ENCODE measurements around the gene KCNQ1OT1.

Gene KCNQ1OT1

DNA sequence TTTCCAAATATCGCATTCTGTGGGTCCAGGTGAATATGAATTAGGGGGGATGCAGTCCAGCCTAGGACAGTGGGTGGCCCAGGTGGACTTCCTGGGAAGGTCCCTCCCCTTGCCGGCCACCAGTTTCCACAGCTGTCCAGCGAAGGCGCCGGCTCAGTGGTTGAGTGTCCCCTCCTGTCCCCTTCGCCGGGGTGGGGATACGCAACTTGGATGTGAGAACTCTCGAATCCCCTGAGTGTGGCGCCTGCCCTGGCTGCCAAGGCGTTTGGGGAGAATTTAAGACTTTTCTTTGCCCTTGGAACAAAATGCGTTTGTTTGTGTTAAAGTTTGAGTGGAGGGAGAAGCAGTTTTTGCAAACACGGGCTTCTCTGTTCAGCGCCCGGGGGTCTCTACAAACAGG, 123.7 kb downstream of the KCNQ1OT1 start:
- H3K79me2 ChIP-seq (ENCODE audit: insufficient read depth, low read length): no peaks in the 10 kb centered on the region
- no peaks in the 10 kb centered on the region for H3K27me3 ChIP-seq (ENCODE audit: insufficient read depth, low read length)
- no peak overlapping the region for H3K4me3 ChIP-seq (ENCODE audit: low read depth, low read length, poor library complexity, severe bottlenecking)
- no peak overlapping the region for H2AFZ ChIP-seq (ENCODE audit: low read length)
- TF ChIP-seq EZH2 (IDR thresholded peaks at IDR 0.05; ENCODE audit: borderline replicate concordance, low read length): no peak
- TF ChIP-seq, protein P1, sequence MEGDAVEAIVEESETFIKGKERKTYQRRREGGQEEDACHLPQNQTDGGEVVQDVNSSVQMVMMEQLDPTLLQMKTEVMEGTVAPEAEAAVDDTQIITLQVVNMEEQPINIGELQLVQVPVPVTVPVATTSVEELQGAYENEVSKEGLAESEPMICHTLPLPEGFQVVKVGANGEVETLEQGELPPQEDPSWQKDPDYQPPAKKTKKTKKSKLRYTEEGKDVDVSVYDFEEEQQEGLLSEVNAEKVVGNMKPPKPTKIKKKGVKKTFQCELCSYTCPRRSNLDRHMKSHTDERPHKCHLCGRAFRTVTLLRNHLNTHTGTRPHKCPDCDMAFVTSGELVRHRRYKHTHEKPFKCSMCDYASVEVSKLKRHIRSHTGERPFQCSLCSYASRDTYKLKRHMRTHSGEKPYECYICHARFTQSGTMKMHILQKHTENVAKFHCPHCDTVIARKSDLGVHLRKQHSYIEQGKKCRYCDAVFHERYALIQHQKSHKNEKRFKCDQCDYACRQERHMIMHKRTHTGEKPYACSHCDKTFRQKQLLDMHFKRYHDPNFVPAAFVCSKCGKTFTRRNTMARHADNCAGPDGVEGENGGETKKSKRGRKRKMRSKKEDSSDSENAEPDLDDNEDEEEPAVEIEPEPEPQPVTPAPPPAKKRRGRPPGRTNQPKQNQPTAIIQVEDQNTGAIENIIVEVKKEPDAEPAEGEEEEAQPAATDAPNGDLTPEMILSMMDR (IDR thresholded peaks at IDR 0.05; ENCODE audit: low read length): no peak
- no peak overlapping the region for H3K27ac ChIP-seq (ENCODE audit: low read depth, low read length, poor library complexity, severe bottlenecking)
- no peaks in the 10 kb centered on the region for H4K20me1 ChIP-seq (ENCODE audit: insufficient read depth, low read length)
- H3K9me2 ChIP-seq (ENCODE audit: low read depth, low read length): no peaks in the 10 kb centered on the region
- H3F3A ChIP-seq (ENCODE audit: insufficient read depth, low read length): no peaks in the 10 kb centered on the region
- H3K36me3 ChIP-seq (ENCODE audit: insufficient read depth, low read length): no peaks in the 10 kb centered on the region
- no peaks in the 10 kb centered on the region for H3K4me1 ChIP-seq (ENCODE audit: insufficient read depth, low read length, severe bottlenecking)
- no peak overlapping the region for H3K4me2 ChIP-seq (ENCODE audit: low read length)
- no peak overlapping the region for H3K9ac ChIP-seq (ENCODE audit: low read length)
- H3K9me3 ChIP-seq (ENCODE audit: low read length): no peaks in the 10 kb centered on the region

DNA sequence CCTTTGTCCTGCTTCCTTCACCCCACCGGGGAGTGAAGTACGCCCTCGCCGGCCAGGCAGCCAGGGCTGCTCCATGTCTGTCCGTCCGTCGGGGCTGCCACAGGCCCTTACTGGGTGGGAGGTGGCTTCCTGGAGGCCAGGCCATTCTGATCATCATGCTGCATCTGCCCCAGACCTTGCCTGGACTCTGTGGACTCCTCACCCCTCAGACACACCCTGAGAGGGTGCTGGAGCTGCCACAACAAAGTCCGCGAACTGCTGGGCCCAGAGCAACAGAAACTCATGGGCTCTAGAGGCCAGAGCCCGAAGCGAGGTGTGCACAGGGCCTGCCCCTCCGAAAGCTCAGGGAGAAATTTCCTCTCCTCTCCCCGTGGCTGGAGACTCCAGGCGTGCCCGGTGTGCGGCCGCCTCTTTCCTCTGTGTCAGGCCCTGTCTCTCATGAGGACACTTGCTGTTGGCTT, 124.2 kb downstream of the KCNQ1OT1 start:
- Histone ChIP-seq H3K27me3 (ENCODE audit: insufficient read depth, low read length) (no peaks in the 10 kb centered on the region), H3K4me1 (ENCODE audit: insufficient read depth, low read length, severe bottlenecking) (no peaks in the 10 kb centered on the region), H3K4me2 (ENCODE audit: low read length) (no peak overlapping the region), H3K27ac (ENCODE audit: low read depth, low read length, poor library complexity, severe bottlenecking) (no peak overlapping the region), H3K9me3 (ENCODE audit: low read length) (no peaks in the 10 kb centered on the region), H3K36me3 (ENCODE audit: insufficient read depth, low read length) (no peaks in the 10 kb centered on the region), H3K79me2 (ENCODE audit: insufficient read depth, low read length) (no peaks in the 10 kb centered on the region), H4K20me1 (ENCODE audit: insufficient read depth, low read length) (no peaks in the 10 kb centered on the region), H3F3A (ENCODE audit: insufficient read depth, low read length) (no peaks in the 10 kb centered on the region), H3K9ac (ENCODE audit: low read length) (no peak overlapping the region), H3K4me3 (ENCODE audit: low read depth, low read length, poor library complexity, severe bottlenecking) (no peak overlapping the region), H3K9me2 (ENCODE audit: low read depth, low read length) (no peaks in the 10 kb centered on the region), H2AFZ (ENCODE audit: low read length) (no peak overlapping the region)
- TF ChIP-seq, protein P1 (IDR thresholded peaks at IDR 0.05; ENCODE audit: low read length): no peak
- TF ChIP-seq EZH2 (IDR thresholded peaks at IDR 0.05; ENCODE audit: borderline replicate concordance, low read length): no peak

DNA sequence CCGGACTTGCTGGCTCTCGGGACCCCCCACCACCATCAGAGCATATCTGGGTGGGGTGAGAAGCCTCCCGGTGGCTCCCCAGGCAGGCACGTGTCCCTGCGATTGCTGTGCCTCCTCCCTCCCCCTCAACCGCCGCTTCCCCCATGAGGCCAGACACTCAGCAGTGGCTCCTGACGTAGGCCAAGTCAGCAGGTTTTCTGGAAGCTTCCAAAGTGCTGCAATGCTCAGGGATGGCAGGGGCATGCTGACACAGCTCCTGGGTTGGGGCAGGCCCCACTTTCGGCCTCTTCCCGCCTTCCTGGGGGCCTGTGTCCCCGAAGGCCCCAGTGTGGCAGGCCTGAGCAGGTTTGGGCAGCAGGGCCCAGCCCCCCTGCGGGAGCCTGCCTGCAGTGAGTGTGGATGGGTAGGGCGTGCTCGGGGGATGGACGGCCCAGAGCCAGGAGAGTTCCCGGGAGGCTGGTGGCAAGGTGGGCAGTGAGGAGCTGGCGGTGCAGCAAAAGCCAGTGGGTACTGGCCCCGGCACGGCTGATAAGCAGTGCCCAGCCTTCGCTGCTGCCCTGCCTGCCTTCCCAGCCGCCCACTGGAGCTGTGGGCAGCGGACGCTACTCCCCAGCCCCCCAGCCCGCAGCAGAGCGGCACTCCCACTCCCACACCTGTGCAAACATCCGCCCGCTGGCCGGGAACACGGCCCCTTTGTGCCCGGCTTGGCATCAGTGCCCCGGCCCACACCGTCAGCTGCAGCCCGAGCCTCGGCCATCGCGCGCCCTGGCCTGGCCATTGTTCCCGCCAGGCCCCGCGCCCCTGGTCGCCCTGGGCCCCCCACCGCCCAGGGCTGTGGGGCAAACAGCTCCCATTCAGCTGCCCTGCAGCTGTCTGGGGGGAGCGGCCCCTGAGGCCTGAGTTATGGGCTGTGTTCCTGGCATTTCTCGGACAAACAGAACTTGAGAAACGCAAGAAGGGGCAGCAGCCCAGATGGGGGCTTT, 125.0 kb downstream of the KCNQ1OT1 start:
- H3K9ac ChIP-seq (ENCODE audit: low read length): no peak overlapping the region

More for the DNA sequence above, 125.0 kb downstream of the KCNQ1OT1 start:
- H3K36me3 ChIP-seq (ENCODE audit: insufficient read depth, low read length): no peaks in the 10 kb centered on the region
- no peak overlapping the region for H2AFZ ChIP-seq (ENCODE audit: low read length)
- no peaks in the 10 kb centered on the region for H3K9me3 ChIP-seq (ENCODE audit: low read length)
- H3K9me2 ChIP-seq (ENCODE audit: low read depth, low read length): no peaks in the 10 kb centered on the region
- H3K27me3 ChIP-seq (ENCODE audit: insufficient read depth, low read length): no peaks in the 10 kb centered on the region
- no peaks in the 10 kb centered on the region for H4K20me1 ChIP-seq (ENCODE audit: insufficient read depth, low read length)
- H3K4me1 ChIP-seq (ENCODE audit: insufficient read depth, low read length, severe bottlenecking): no peaks in the 10 kb centered on the region
- no peak overlapping the region for H3K27ac ChIP-seq (ENCODE audit: low read depth, low read length, poor library complexity, severe bottlenecking)
- H3K4me3 ChIP-seq (ENCODE audit: low read depth, low read length, poor library complexity, severe bottlenecking): no peak overlapping the region
- TF ChIP-seq, protein P1 (IDR thresholded peaks at IDR 0.05; ENCODE audit: low read length): no peak
- TF ChIP-seq EZH2 (IDR thresholded peaks at IDR 0.05; ENCODE audit: borderline replicate concordance, low read length): no peak
- no peaks in the 10 kb centered on the region for H3F3A ChIP-seq (ENCODE audit: insufficient read depth, low read length)
- no peak overlapping the region for H3K4me2 ChIP-seq (ENCODE audit: low read length)
- no peaks in the 10 kb centered on the region for H3K79me2 ChIP-seq (ENCODE audit: insufficient read depth, low read length)

Data from OCI-LY1 (cell line).